Natural killer cell (primary cell): ENCODE results near the gene SYNCRIP. TPM values are rescaled to one million over a fixed set of nuclear protein-coding genes. Genes with fewer than 3 reads are reported as not detected.

ENCODE experiments used
- ATAC-seq, 3 donors: fragments of 150-1000 bp in 2 of 3; fragments of 200-7000 bp in 1 of 3; cut with Tn5 transposase; 1 replicate in 1 of 3; 2 replicates in 2 of 3; pipeline ENCODE4 v1.10.0; 2021; ENCODE audit warnings: mild to moderate bottlenecking in 2 of 3, moderate library complexity in 2 of 3
- DNase-seq, 2 donors: peaks; one replicate each; pipeline versions ENCODE4 v3.0.0 to v3.0.0-alpha.2; 2013 to 2021; ENCODE audit warnings: mixed read lengths in 1 of 2
- H3K27ac ChIP-seq: one replicate; pipeline ENCODE4 v1.5.1; 2013; ENCODE audit warnings: mild to moderate bottlenecking, low read length
- H3K27me3 ChIP-seq: one replicate; pipeline ENCODE4 v1.6.1; 2013; ENCODE audit warnings: low read length; ENCODE audit not compliant: control insufficient read depth, insufficient read depth
- H3K36me3 ChIP-seq: one replicate; pipeline ENCODE4 v1.6.1; 2013; ENCODE audit warnings: low read length; ENCODE audit not compliant: control insufficient read depth, insufficient read depth
- H3K4me1 ChIP-seq: one replicate; pipeline ENCODE4 v1.6.1; 2013; ENCODE audit warnings: low read length; ENCODE audit not compliant: control insufficient read depth, insufficient read depth
- H3K4me3 ChIP-seq: one replicate; pipeline ENCODE4 v1.5.1; 2013; ENCODE audit warnings: low read length
- H3K9me3 ChIP-seq: one replicate; pipeline ENCODE4 v1.6.1; 2013; ENCODE audit warnings: low read length; ENCODE audit not compliant: control insufficient read depth, insufficient read depth
- H3K27ac Mint-ChIP-seq, 2 donors: one replicate each; pipeline ENCODE4 v1.8.0; 2022; ENCODE audit warnings: mild to moderate bottlenecking in 2 of 2, mixed read lengths in 2 of 2, moderate library complexity in 1 of 2
- H3K27me3 Mint-ChIP-seq, 2 donors: one replicate each; pipeline ENCODE4 v1.8.0; 2022; ENCODE audit warnings: low read depth in 2 of 2, mixed read lengths in 2 of 2
- H3K36me3 Mint-ChIP-seq: one replicate; pipeline ENCODE4 v1.8.0; 2022; ENCODE audit warnings: mixed read lengths
- H3K4me1 Mint-ChIP-seq, 2 donors: one replicate each; pipeline ENCODE4 v1.8.0; 2022; ENCODE audit warnings: mixed read lengths in 2 of 2
- H3K4me3 Mint-ChIP-seq: one replicate; pipeline ENCODE4 v1.8.0; 2022; ENCODE audit warnings: mild to moderate bottlenecking, moderate library complexity, mixed read lengths
- H3K9me3 Mint-ChIP-seq, 2 donors: one replicate each; pipeline ENCODE4 v1.8.0; 2022; ENCODE audit warnings: mixed read lengths in 2 of 2
- CTCF ChIP-seq: fragments of 200-600 bp; IDR thresholded peaks from one replicate; pipeline ENCODE4 v1.8.0; 2022; ENCODE audit warnings: antibody characterized with exemption
- WGBS: methylation state at CpG from one replicate; pipeline ENCODE4 v1.1.7; 2013; ENCODE audit warnings: missing lambda C conversion rate; ENCODE audit not compliant: insufficient coverage; 5-methylcytosine and 5-hydroxymethylcytosine counted together
- intact Hi-C: fragments of 100-400 bp; cut with micrococcal nuclease; formaldehyde crosslinking; loops from one replicate; pipeline ENCODE4 v1.14.2; 2022
- total RNA-seq, 4 donors: library from RNA; stranded (reverse); fragments of 120-200 nt in 1 of 4; gene quantifications; one replicate each; pipeline versions ENCODE4 v1.2.3 to v1.2.4, GENCODE V29; 2013 to 2022

The SYNCRIP gene
- total RNA-seq, 3 donors from 2014 or later (not counting 1 experiment from before 2014, with no cell fraction given): 65.8 to 99.1 (median 80.9) TPM

GRCh38 chr6:85677234-85677956 lies 34.7 kb upstream of the SYNCRIP start:
- Mint-ChIP-seq H3K4me1 (peaks cover 59 to 60% of the 10 kb centered on the region in 2 donors), H3K4me3 (peak overlapping the region; percentile 99), H3K36me3 (no peaks in the 10 kb centered on the region), H3K27me3 (no peaks in the 10 kb centered on the region), H3K9me3 (no peaks in the 10 kb centered on the region), H3K27ac (peak overlapping the region; percentile 99 to 100)
- no peak for TF ChIP-seq CTCF
- Histone ChIP-seq H3K4me1 (peaks cover 8% of the 10 kb centered on the region), H3K9me3 (no peaks in the 10 kb centered on the region), H3K27me3 (no peaks in the 10 kb centered on the region), H3K4me3 (peak overlapping the region; percentile 87), H3K36me3 (peaks cover 5% of the 10 kb centered on the region), H3K27ac (no peak overlapping the region)
- no peak for ATAC-seq
- 0% methylated on average over 9 of the region's 12 CpGs for WGBS
- intact Hi-C loops: loop anchor here (10.0 kb wide), 2 partner anchors 143 to 323 kb away; no protein-coding TSS in a partner anchor
- peak in 1 of 2 donors; percentile 50 for DNase-seq

- Mint-ChIP-seq H3K27ac (peak overlapping the region; percentile 99 to 100), H3K36me3 (no peaks in the 10 kb centered on the region), H3K4me1 (peaks cover 59 to 60% of the 10 kb centered on the region in 2 donors), H3K4me3 (peak overlapping the region; percentile 99), H3K27me3 (no peaks in the 10 kb centered on the region), H3K9me3 (no peaks in the 10 kb centered on the region)
- DNase-seq (peak in 1 of 2 donors; percentile 19), ATAC-seq (no peak)
- no peak for TF ChIP-seq CTCF
- Histone ChIP-seq H3K9me3 (no peaks in the 10 kb centered on the region), H3K36me3 (peaks cover 5% of the 10 kb centered on the region), H3K27ac (no peak overlapping the region), H3K27me3 (no peaks in the 10 kb centered on the region), H3K4me1 (peaks cover 8% of the 10 kb centered on the region), H3K4me3 (no peak overlapping the region)
- WGBS: 33% methylated on average over 5 of the region's 6 CpGs
- intact Hi-C loops: loop anchor here (10.0 kb wide), 2 partner anchors 141 to 321 kb away; no protein-coding TSS in a partner anchor
These were observed 33.5 kb upstream of the SYNCRIP start for GRCh38 chr6:85676086-85676729.

GRCh38 chr6:85675030-85675819 lies 32.5 kb upstream of the SYNCRIP start:
- Mint-ChIP-seq H3K27ac (peak overlapping the region; percentile 99 to 100), H3K27me3 (no peaks in the 10 kb centered on the region), H3K4me3 (peak overlapping the region; percentile 99), H3K4me1 (peaks cover 67 to 68% of the 10 kb centered on the region in 2 donors), H3K9me3 (no peaks in the 10 kb centered on the region), H3K36me3 (no peaks in the 10 kb centered on the region)
- H3K4me3 ChIP-seq: no peak overlapping the region
- H3K9me3 ChIP-seq: no peaks in the 10 kb centered on the region
- no peak for ATAC-seq
- 68% methylated on average over 3 of the region's 4 CpGs for WGBS
- H3K27ac ChIP-seq: no peak overlapping the region
- H3K27me3 ChIP-seq: no peaks in the 10 kb centered on the region
- peak in 1 of 2 donors; percentile 25 for DNase-seq
- intact Hi-C loops: loop anchor here (10.0 kb wide), 2 partner anchors 140 to 320 kb away; no protein-coding TSS in a partner anchor
- no peak for TF ChIP-seq CTCF
- H3K36me3 ChIP-seq: peaks cover 5% of the 10 kb centered on the region
- H3K4me1 ChIP-seq: peaks cover 13% of the 10 kb centered on the region
